Activated naive CD8-positive, alpha-beta T cell (primary cell): ENCODE data around the gene VPS26A.

Source experiments
- H3K27ac Mint-ChIP-seq: one replicate; pipeline ENCODE4 v1.8.0; 2021; ENCODE audit warnings: mixed read lengths
- H3K27me3 Mint-ChIP-seq: one replicate; pipeline ENCODE4 v1.8.0; 2021; ENCODE audit warnings: mixed read lengths
- H3K36me3 Mint-ChIP-seq: one replicate; pipeline ENCODE4 v1.8.0; 2021; ENCODE audit warnings: mixed read lengths
- H3K4me1 Mint-ChIP-seq: one replicate; pipeline ENCODE4 v1.8.0; 2021; ENCODE audit warnings: low read depth, mixed read lengths
- H3K4me3 Mint-ChIP-seq: one replicate; pipeline ENCODE4 v1.8.0; 2021; ENCODE audit warnings: mild to moderate bottlenecking, mixed read lengths
- H3K9me3 Mint-ChIP-seq: one replicate; pipeline ENCODE4 v1.8.0; 2021; ENCODE audit warnings: low read depth, mixed read lengths

VPS26A gene

DNA sequence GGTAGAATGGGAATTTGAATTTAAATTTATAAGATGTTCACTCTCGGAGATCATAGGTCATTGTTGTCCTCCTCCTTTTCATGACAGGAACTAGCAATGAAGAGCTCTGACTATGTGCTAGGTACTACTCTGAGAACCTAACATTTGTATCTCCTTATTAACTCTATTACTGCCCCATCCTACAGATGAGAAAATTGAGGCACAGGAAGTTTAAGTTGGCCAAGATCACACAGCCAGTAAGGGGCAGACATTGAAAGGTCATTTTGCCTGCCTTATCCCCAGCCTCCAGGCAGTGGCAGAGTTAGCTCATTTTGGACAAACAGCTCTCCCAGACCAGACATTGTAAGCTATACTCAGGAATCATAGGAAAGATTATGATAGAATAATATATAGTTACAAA, 30.0 kb upstream of the VPS26A start:
- no peak overlapping the region for H3K27ac Mint-ChIP-seq

DNA sequence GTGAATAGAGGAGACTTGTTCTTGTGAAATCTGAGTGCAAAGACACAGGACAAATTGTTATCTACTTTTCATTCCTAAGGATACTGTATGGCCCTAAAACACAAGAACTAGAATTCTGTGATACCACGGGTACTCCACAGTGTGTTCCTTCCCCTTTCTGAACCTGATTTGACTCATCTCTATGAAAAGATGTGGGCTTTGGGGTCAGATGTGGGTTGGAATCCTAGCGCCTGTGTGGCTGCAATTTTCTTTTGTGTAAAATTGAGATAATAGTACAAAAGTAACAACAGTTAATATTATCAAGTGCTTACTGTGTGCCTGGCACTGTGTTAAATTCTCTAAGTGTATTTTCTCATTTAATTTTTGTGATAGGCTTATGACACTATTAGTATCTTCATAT, 27.9 kb upstream of the VPS26A start:
- no peaks in the 10 kb centered on the region for H3K27me3 Mint-ChIP-seq
- H3K27ac Mint-ChIP-seq: no peak overlapping the region
- H3K4me1 Mint-ChIP-seq: peaks cover 45% of the 10 kb centered on the region

More for the DNA sequence above, 30.0 kb upstream of the VPS26A start:
- no peaks in the 10 kb centered on the region for H3K9me3 Mint-ChIP-seq
- H3K36me3 Mint-ChIP-seq: peaks cover 21% of the 10 kb centered on the region
- H3K4me3 Mint-ChIP-seq: no peak overlapping the region
- peaks cover 56% of the 10 kb centered on the region for H3K4me1 Mint-ChIP-seq
- no peaks in the 10 kb centered on the region for H3K27me3 Mint-ChIP-seq

GRCh38 chr10:69097729-69098128, 26.2 kb upstream of the VPS26A start:
- Mint-ChIP-seq H3K27ac (peak overlapping the region; percentile 41), H3K9me3 (no peaks in the 10 kb centered on the region), H3K4me1 (peaks cover 46% of the 10 kb centered on the region), H3K36me3 (peaks cover 15% of the 10 kb centered on the region), H3K27me3 (no peaks in the 10 kb centered on the region), H3K4me3 (no peak overlapping the region)

More for the DNA sequence above, 27.9 kb upstream of the VPS26A start:
- peaks cover 10% of the 10 kb centered on the region for H3K36me3 Mint-ChIP-seq
- no peak overlapping the region for H3K4me3 Mint-ChIP-seq
- H3K9me3 Mint-ChIP-seq: no peaks in the 10 kb centered on the region

- Mint-ChIP-seq H3K9me3 (no peaks in the 10 kb centered on the region), H3K4me1 (peaks cover 31% of the 10 kb centered on the region), H3K4me3 (no peak overlapping the region), H3K27me3 (no peaks in the 10 kb centered on the region), H3K27ac (no peak overlapping the region), H3K36me3 (peaks cover 21% of the 10 kb centered on the region)
These were observed 23.7 kb upstream of the VPS26A start for GRCh38 chr10:69100136-69100872.

DNA sequence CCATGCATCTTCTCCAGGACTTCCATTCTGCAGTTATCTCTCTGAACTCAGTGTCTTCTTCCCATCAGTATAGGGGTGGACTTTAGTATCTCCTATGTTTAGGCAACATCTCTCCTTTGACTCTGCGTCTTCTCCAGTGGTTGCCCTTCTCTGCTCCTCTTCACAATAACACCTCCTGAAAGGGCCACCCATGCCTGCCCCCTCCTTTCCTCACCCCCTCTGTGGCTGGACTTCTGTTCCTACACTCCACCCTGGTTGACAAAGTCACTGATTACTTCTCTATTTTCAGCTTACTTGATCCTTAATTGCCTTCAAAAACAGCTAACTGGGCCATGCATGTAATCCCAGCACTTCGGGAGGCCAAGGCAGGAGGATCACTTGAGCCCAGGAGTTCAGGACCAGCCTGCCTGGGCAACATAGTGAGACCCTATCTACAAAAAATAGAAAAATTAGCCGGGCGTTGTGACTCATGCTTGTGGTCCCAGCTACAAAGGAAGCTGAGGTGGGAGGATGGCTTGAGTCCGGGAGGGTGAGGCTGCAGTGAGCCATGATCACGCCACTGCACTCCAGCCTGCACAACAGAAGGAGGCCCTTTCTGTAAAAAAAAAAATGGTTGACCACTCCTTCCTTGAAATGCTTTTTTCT, 22.4 kb upstream of the VPS26A start:
- peaks cover 21% of the 10 kb centered on the region for H3K36me3 Mint-ChIP-seq

DNA sequence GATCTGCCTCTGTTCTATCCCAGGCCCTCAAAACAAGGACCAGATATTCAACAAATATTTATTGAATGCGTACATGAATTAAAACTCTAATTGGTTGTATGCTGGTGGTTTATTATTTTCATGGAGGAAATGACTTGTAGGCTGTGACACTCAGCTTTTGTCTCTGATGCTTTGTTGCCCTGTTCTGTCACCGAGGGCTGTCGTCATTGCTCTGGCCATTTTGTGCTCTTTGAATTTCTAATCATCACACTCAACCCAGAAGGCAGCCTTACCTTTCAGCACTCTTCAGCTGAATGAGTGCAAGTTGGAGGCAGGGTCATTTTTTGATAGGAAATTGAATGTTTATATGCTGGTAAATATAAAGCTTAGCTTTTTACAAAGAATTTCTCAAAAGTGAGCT, 21.5 kb upstream of the VPS26A start:
- peaks cover 21% of the 10 kb centered on the region for H3K36me3 Mint-ChIP-seq
- no peaks in the 10 kb centered on the region for H3K27me3 Mint-ChIP-seq
- peak overlapping the region; percentile 61 for H3K27ac Mint-ChIP-seq
- peaks cover 28% of the 10 kb centered on the region for H3K4me1 Mint-ChIP-seq
- H3K4me3 Mint-ChIP-seq: peak overlapping the region; percentile 64
- no peaks in the 10 kb centered on the region for H3K9me3 Mint-ChIP-seq

More for the DNA sequence above, 22.4 kb upstream of the VPS26A start:
- H3K4me3 Mint-ChIP-seq: peak overlapping the region; percentile 70
- H3K9me3 Mint-ChIP-seq: no peaks in the 10 kb centered on the region
- peaks cover 28% of the 10 kb centered on the region for H3K4me1 Mint-ChIP-seq
- H3K27ac Mint-ChIP-seq: peak overlapping the region; percentile 61
- no peaks in the 10 kb centered on the region for H3K27me3 Mint-ChIP-seq

GRCh38 chr10:69103784-69104183, 20.2 kb upstream of the VPS26A start:
- Mint-ChIP-seq H3K36me3 (peaks cover 18% of the 10 kb centered on the region), H3K4me1 (peaks cover 22% of the 10 kb centered on the region), H3K4me3 (no peak overlapping the region), H3K27me3 (no peaks in the 10 kb centered on the region), H3K9me3 (no peaks in the 10 kb centered on the region), H3K27ac (no peak overlapping the region)

DNA sequence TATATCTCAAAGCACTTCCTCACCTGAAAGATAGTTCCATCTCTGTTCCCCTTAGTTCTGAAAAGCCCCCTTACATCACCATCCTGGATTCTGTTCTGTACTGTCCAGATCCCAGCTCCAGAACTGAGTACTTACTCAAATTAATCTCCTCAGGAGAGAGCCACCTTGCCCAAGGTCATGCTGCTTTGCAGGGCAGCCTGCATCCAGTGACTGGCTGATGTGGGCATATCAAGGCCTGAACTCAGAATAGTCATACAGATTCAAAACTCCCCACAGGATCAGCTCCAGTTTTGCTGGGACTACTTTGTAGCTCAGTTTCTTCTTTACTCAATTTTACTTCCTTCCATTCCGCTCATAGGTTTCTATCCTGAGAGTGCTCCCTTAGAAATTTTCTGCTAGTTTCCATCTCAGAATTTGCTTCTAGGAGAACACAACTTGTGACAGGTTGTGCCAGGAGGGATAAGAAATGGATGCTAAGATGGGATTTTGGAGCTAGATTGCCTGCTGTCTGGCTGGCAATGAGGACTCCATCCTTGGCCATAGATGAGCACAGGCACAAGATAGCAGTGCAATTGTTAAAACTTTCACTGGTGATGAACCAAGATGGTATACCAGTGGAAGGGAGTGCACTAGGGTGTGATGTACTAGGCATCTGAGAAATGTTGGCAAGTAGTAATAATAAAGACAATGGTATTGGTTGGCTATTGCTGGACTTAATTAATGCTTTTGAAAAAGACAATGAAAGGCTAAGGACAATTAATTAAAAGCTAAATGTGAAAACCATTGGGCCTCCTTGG, 18.8 kb upstream of the VPS26A start:
- no peaks in the 10 kb centered on the region for H3K27me3 Mint-ChIP-seq
- peak overlapping the region; percentile 72 for H3K27ac Mint-ChIP-seq
- H3K36me3 Mint-ChIP-seq: peaks cover 18% of the 10 kb centered on the region
- H3K4me3 Mint-ChIP-seq: no peak overlapping the region
- H3K9me3 Mint-ChIP-seq: no peaks in the 10 kb centered on the region
- H3K4me1 Mint-ChIP-seq: peaks cover 20% of the 10 kb centered on the region

DNA sequence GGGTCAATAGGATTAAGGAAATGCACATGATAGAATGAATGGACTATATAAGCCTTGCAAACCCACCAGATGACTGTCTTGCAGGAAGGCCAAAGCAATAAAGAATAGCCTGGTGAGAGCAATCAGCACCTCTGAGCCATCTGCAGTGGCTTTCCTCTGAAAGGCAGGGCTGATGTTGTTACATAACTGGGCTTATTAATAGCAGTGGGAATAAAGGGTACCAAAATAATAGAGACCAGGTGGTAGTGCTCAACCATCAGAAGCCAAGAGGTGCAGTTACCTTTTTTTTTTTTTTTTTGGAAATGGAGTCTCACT, 16.8 kb upstream of the VPS26A start:
- H3K36me3 Mint-ChIP-seq: peaks cover 11% of the 10 kb centered on the region
- no peak overlapping the region for H3K27ac Mint-ChIP-seq
- H3K4me3 Mint-ChIP-seq: no peak overlapping the region
- H3K9me3 Mint-ChIP-seq: no peaks in the 10 kb centered on the region
- no peaks in the 10 kb centered on the region for H3K27me3 Mint-ChIP-seq
- peaks cover 4% of the 10 kb centered on the region for H3K4me1 Mint-ChIP-seq

DNA sequence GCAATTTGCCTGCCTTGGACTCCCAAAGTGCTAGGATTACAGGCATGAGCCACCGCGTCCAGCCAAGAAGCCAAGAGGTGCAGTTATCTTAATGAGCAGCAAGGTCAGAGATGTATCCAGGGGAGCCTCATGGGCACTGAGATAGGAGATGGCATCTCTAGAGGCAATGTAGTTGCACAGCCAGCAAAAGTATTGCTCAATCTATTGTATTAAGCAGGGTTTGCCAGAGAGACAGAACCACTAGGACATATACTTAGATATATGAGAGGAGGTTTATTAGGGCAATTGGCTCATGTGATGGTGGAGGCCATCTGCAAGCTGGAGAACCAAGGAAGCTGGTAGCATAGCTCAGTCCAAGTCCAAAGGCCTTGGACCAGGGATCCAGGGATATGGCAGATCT, 16.3 kb upstream of the VPS26A start:
- Mint-ChIP-seq H3K27ac (no peak overlapping the region), H3K27me3 (no peaks in the 10 kb centered on the region), H3K9me3 (no peaks in the 10 kb centered on the region), H3K4me3 (no peak overlapping the region), H3K4me1 (no peaks in the 10 kb centered on the region), H3K36me3 (peaks cover 9% of the 10 kb centered on the region)

DNA sequence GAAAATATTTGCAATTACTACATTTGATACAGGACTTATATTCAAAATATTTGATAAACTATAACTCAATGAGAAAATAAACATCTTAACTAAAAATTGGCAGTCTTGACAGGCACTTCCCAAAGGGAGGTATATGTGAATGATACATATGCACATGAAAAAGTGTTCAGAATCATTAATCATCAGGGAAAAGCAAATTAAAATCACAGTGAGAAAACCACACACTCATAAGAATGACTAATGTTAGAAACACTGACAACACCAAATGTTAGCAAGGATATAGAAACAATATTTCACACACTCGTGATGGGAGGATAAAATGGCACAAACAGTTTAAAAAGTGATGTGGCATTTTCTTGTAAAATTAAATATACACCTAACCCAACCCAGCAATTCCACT, 4.1 kb upstream of the VPS26A start:
- no peaks in the 10 kb centered on the region for H3K9me3 Mint-ChIP-seq
- H3K4me3 Mint-ChIP-seq: no peak overlapping the region
- peaks cover 12% of the 10 kb centered on the region for H3K4me1 Mint-ChIP-seq
- no peaks in the 10 kb centered on the region for H3K36me3 Mint-ChIP-seq
- no peak overlapping the region for H3K27ac Mint-ChIP-seq
- H3K27me3 Mint-ChIP-seq: no peaks in the 10 kb centered on the region

GRCh38 chr10:69123306-69123746, 652 bp upstream of the VPS26A start:
- no peaks in the 10 kb centered on the region for H3K9me3 Mint-ChIP-seq

GRCh38 chr10:69124563-69125268, 738 bp downstream of the VPS26A start:
- H3K9me3 Mint-ChIP-seq: no peaks in the 10 kb centered on the region
- H3K27ac Mint-ChIP-seq: peak overlapping the region; percentile 92
- no peaks in the 10 kb centered on the region for H3K27me3 Mint-ChIP-seq
- H3K4me1 Mint-ChIP-seq: peaks cover 34% of the 10 kb centered on the region
- no peaks in the 10 kb centered on the region for H3K36me3 Mint-ChIP-seq
- peak overlapping the region; percentile 96 for H3K4me3 Mint-ChIP-seq

More at GRCh38 chr10:69123306-69123746, 652 bp upstream of the VPS26A start:
- Mint-ChIP-seq H3K36me3 (no peaks in the 10 kb centered on the region), H3K4me1 (peaks cover 28% of the 10 kb centered on the region), H3K27me3 (no peaks in the 10 kb centered on the region), H3K4me3 (peak overlapping the region; percentile 88), H3K27ac (peak overlapping the region; percentile 95)

DNA sequence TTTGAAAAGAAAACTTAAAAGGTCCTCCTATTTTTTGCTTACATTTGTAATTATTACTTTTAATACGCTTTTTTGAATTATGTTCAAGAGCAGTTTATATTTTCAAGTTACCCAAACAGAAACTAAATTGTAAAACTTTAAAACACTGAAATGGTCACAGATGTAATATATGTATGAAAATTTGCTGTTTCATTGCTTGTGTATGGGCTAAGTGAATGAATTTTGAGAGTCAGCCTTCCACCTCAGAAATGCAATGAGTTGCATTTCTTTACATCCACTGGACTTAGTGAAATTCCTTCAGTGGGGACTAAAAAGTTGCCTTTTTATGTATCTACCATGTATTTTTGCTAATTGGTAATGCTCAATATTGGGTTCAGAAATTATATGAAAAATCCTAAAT, 1.6 kb downstream of the VPS26A start:
- H3K27ac Mint-ChIP-seq: no peak overlapping the region
- H3K4me1 Mint-ChIP-seq: peaks cover 43% of the 10 kb centered on the region
- peak overlapping the region; percentile 96 for H3K4me3 Mint-ChIP-seq
- no peaks in the 10 kb centered on the region for H3K9me3 Mint-ChIP-seq
- no peaks in the 10 kb centered on the region for H3K27me3 Mint-ChIP-seq
- H3K36me3 Mint-ChIP-seq: no peaks in the 10 kb centered on the region
